ENCODE measurements around the gene TMPRSS4. TPM values are rescaled to one million over a fixed set of nuclear protein-coding genes. Genes with fewer than 3 reads are reported as not detected.
A peak's percentile ranks its signal among the peaks of the same experiment; 100 is the strongest.

Gene TMPRSS4
- total and polyA plus RNA-seq, 2 experiments from 2014 or later, result not detected

- no peak overlapping the region for H2AFZ ChIP-seq
- no peaks in the 10 kb centered on the region for H3K36me3 ChIP-seq (ENCODE audit: low read depth)
- WGBS, 2 experiments (ENCODE audit: low coverage in 1 of 2, low lambda C conversion rate in 2 of 2, missing lambda C conversion rate in 2 of 2), result 16 to 18% methylated on average over 4 of the region's 4 CpGs
- no peaks in the 10 kb centered on the region for H3K79me2 ChIP-seq (ENCODE audit: insufficient read depth)
- H3K4me1 ChIP-seq (ENCODE audit: insufficient read depth), result no peaks in the 10 kb centered on the region
- H3K4me3 ChIP-seq, result no peak overlapping the region
- H3F3A ChIP-seq (ENCODE audit: insufficient read depth), result no peaks in the 10 kb centered on the region
- H3K27ac ChIP-seq, result no peak overlapping the region
- H3K9me2 ChIP-seq (ENCODE audit: insufficient read depth), result no peaks in the 10 kb centered on the region
- in situ Hi-C loops (cut with MboI), result no loop called here
- peak; percentile 47 for DNase-seq
- TF ChIP-seq EZH2 (IDR thresholded peaks at IDR 0.05; ENCODE audit: insufficient read depth, poor library complexity, severe bottlenecking), result no peak
- no peak for TF ChIP-seq EZH2phosphoT487 (IDR thresholded peaks at IDR 0.05; ENCODE audit: insufficient read depth, low read depth)
- H3K9me3 ChIP-seq (ENCODE audit: low read depth), result no peaks in the 10 kb centered on the region
- H3K4me2 ChIP-seq (ENCODE audit: unreplicated experiment), result no peak overlapping the region
- no peak overlapping the region for H3K9ac ChIP-seq
- H3K27me3 ChIP-seq (replicated peaks; ENCODE audit: insufficient read depth), result no peaks in the 10 kb centered on the region; the same call in 1 of the 2 replicates
- no peaks in the 10 kb centered on the region for H4K20me1 ChIP-seq (ENCODE audit: insufficient read depth)
Observed at GRCh38 chr11:118084247-118084646, 7.4 kb downstream of the TMPRSS4 start.

- TF ChIP-seq EZH2 (IDR thresholded peaks at IDR 0.05; ENCODE audit: insufficient read depth, poor library complexity, severe bottlenecking), result no peak
- no peak for TF ChIP-seq EZH2phosphoT487 (IDR thresholded peaks at IDR 0.05; ENCODE audit: insufficient read depth, low read depth)
- no peak overlapping the region for H3K27ac ChIP-seq
Observed at GRCh38 chr11:118084656-118085055, 7.8 kb downstream of the TMPRSS4 start.

GRCh38 chr11:118086913-118087768 is 10.3 kb downstream of the TMPRSS4 start, which contains the start of gene SMIM35:
SMIM35 (minus strand) TSS chr11:118086963; CDS start chr11:118086757, 206 bp downstream.
- in situ Hi-C loops (cut with MboI), result no loop called here
- Histone ChIP-seq H2AFZ (no peak within 1 kb of the TSS), H3K79me2 (ENCODE audit: insufficient read depth) (no peaks in the 10 kb centered on the region), H3K4me3 (no peak within 1 kb of the TSS), H4K20me1 (ENCODE audit: insufficient read depth) (no peaks in the 10 kb centered on the region), H3K9me3 (ENCODE audit: low read depth) (no peaks in the 10 kb centered on the region), H3K4me2 (ENCODE audit: unreplicated experiment) (no peak within 1 kb of the TSS), H3K27ac (no peak within 1 kb of the TSS), H3K9me2 (ENCODE audit: insufficient read depth) (no peaks in the 10 kb centered on the region), H3K36me3 (ENCODE audit: low read depth) (no peaks in the 10 kb centered on the region), H3K27me3 (replicated peaks; ENCODE audit: insufficient read depth) (no peaks in the 10 kb centered on the region; the same call in 1 of the 2 replicates), H3K4me1 (ENCODE audit: insufficient read depth) (no peaks in the 10 kb centered on the region), H3F3A (ENCODE audit: insufficient read depth) (no peaks in the 10 kb centered on the region), H3K9ac (no peak within 1 kb of the TSS)
- WGBS, 2 experiments (ENCODE audit: low coverage in 1 of 2, low lambda C conversion rate in 2 of 2, missing lambda C conversion rate in 2 of 2), result 39 to 42% methylated on average over 5 of the region's 5 CpGs
- TF ChIP-seq EZH2 (IDR thresholded peaks at IDR 0.05; ENCODE audit: insufficient read depth, poor library complexity, severe bottlenecking), result no peak
- no peak for TF ChIP-seq EZH2phosphoT487 (IDR thresholded peaks at IDR 0.05; ENCODE audit: insufficient read depth, low read depth)
- no peak for DNase-seq

More at GRCh38 chr11:118084656-118085055, 7.8 kb downstream of the TMPRSS4 start:
- no peaks in the 10 kb centered on the region for H3K36me3 ChIP-seq (ENCODE audit: low read depth)
- H3K9ac ChIP-seq, result no peak overlapping the region
- H3K4me2 ChIP-seq (ENCODE audit: unreplicated experiment), result no peak overlapping the region
- no peak overlapping the region for H3K4me3 ChIP-seq
- H3K27me3 ChIP-seq (replicated peaks; ENCODE audit: insufficient read depth), result no peaks in the 10 kb centered on the region; the same call in 1 of the 2 replicates
- no peaks in the 10 kb centered on the region for H3F3A ChIP-seq (ENCODE audit: insufficient read depth)
- H3K79me2 ChIP-seq (ENCODE audit: insufficient read depth), result no peaks in the 10 kb centered on the region
- in situ Hi-C loops (cut with MboI), result no loop called here
- no peaks in the 10 kb centered on the region for H4K20me1 ChIP-seq (ENCODE audit: insufficient read depth)
- no peaks in the 10 kb centered on the region for H3K9me3 ChIP-seq (ENCODE audit: low read depth)
- no peaks in the 10 kb centered on the region for H3K4me1 ChIP-seq (ENCODE audit: insufficient read depth)
- no peak for DNase-seq
- H3K9me2 ChIP-seq (ENCODE audit: insufficient read depth), result no peaks in the 10 kb centered on the region
- H2AFZ ChIP-seq, result no peak overlapping the region

- Histone ChIP-seq H3K9ac (no peak overlapping the region), H3F3A (ENCODE audit: insufficient read depth) (no peaks in the 10 kb centered on the region), H3K79me2 (ENCODE audit: insufficient read depth) (no peaks in the 10 kb centered on the region), H3K4me2 (ENCODE audit: unreplicated experiment) (no peak overlapping the region), H3K9me3 (ENCODE audit: low read depth) (no peaks in the 10 kb centered on the region), H3K4me1 (ENCODE audit: insufficient read depth) (no peaks in the 10 kb centered on the region), H3K27me3 (replicated peaks; ENCODE audit: insufficient read depth) (no peaks in the 10 kb centered on the region; the same call in 1 of the 2 replicates), H2AFZ (no peak overlapping the region), H3K9me2 (ENCODE audit: insufficient read depth) (no peaks in the 10 kb centered on the region), H3K36me3 (ENCODE audit: low read depth) (no peaks in the 10 kb centered on the region), H3K4me3 (no peak overlapping the region), H4K20me1 (ENCODE audit: insufficient read depth) (no peaks in the 10 kb centered on the region), H3K27ac (no peak overlapping the region)
- in situ Hi-C loops (cut with MboI), result no loop called here
- 33 to 36% methylated on average over 6 of the region's 6 CpGs for WGBS, 2 experiments (ENCODE audit: low coverage in 1 of 2, low lambda C conversion rate in 2 of 2, missing lambda C conversion rate in 2 of 2)
- TF ChIP-seq EZH2phosphoT487 (IDR thresholded peaks at IDR 0.05; ENCODE audit: insufficient read depth, low read depth), result no peak
- no peak for TF ChIP-seq EZH2 (IDR thresholded peaks at IDR 0.05; ENCODE audit: insufficient read depth, poor library complexity, severe bottlenecking)
- no peak for DNase-seq
Observed at GRCh38 chr11:118087931-118088330, 11.1 kb downstream of the TMPRSS4 start.
